Smooth muscle cell (in vitro differentiated cells): ENCODE results near the gene SGMS2. TPM values are rescaled to one million over a fixed set of nuclear protein-coding genes. Genes with fewer than 3 reads are reported as not detected.

Experiments
- DNase-seq: peaks from one replicate; lab custom pipeline; 2025; ENCODE audit not compliant: unreplicated experiment; lab: John Stamatoyannopoulos, UW
- H2AFZ ChIP-seq: fragments of 200-600 bp; sonication (generic); 2 replicates; pipeline ENCODE4 v1.6.0; 2016; ENCODE audit warnings: antibody characterized with exemption, low read depth, mild to moderate bottlenecking
- H3F3A ChIP-seq: fragments of 200-600 bp; sonication (generic); 2 replicates; pipeline ENCODE4 v1.6.0; 2017; ENCODE audit warnings: antibody characterized with exemption, low read depth
- H3K27ac ChIP-seq: fragments of 200-600 bp; sonication (generic); 2 replicates; pipeline ENCODE4 v1.5.1; 2016; ENCODE audit warnings: low read depth, mild to moderate bottlenecking
- H3K27me3 ChIP-seq: fragments of 200-600 bp; sonication (generic); 2 replicates; pipeline ENCODE4 v1.6.1; 2016; ENCODE audit warnings: low read depth, mild to moderate bottlenecking
- H3K36me3 ChIP-seq: fragments of 200-600 bp; sonication (generic); 2 replicates; pipeline ENCODE4 v1.5.1; 2016; ENCODE audit warnings: low read depth
- H3K4me1 ChIP-seq: fragments of 200-600 bp; sonication (generic); 2 replicates; pipeline ENCODE4 v1.5.1; 2016; ENCODE audit warnings: low read depth
- H3K4me2 ChIP-seq: fragments of 200-600 bp; sonication (generic); 2 replicates; pipeline ENCODE4 v1.6.0; 2016; ENCODE audit warnings: mild to moderate bottlenecking
- H3K4me3 ChIP-seq: fragments of 200-600 bp; sonication (generic); 2 replicates; pipeline ENCODE4 v1.5.1; 2016; ENCODE audit warnings: mild to moderate bottlenecking
- H3K79me2 ChIP-seq: fragments of 200-600 bp; sonication (generic); 2 replicates; pipeline ENCODE4 v1.6.0; 2016; ENCODE audit warnings: low read depth, mild to moderate bottlenecking
- H3K9ac ChIP-seq: fragments of 200-600 bp; sonication (generic); 2 replicates; pipeline ENCODE4 v1.6.0; 2016; ENCODE audit warnings: low read depth
- H3K9me3 ChIP-seq: fragments of 200-600 bp; sonication (generic); replicated peaks from 2 replicates; pipeline ENCODE4 v1.5.1; 2016; ENCODE audit warnings: low read depth
- H4K20me1 ChIP-seq: fragments of 200-600 bp; sonication (generic); 2 replicates; pipeline ENCODE4 v1.6.0; 2016; ENCODE audit warnings: low read depth
- CTCF ChIP-seq: fragments of 200-600 bp; sonication (generic); IDR thresholded peaks from 2 replicates; pipeline ENCODE4 v1.5.1; 2017; ENCODE audit warnings: borderline replicate concordance, mild to moderate bottlenecking, antibody characterized with exemption; ENCODE audit not compliant: insufficient read depth, poor library complexity, severe bottlenecking
- WGBS: methylation state at CpG from one replicate; pipeline ENCODE4 v1.1.7; 2016; ENCODE audit warnings: low lambda C conversion rate; 5-methylcytosine and 5-hydroxymethylcytosine counted together
- polyA plus RNA-seq: library from polyadenylated mRNA; unstranded; fragments of >200 nt; fragmentation: Nextera tagmentation; extraction: Ambion mirVana; gene quantifications from 2 replicates; pipeline ENCODE4 v1.2.1, GENCODE V29; 2016
- total RNA-seq: library from RNA; depleted of rRNA; stranded (reverse); fragments of >200 nt; gene quantifications from 2 replicates; pipeline ENCODE4 v1.2.3, GENCODE V29; 2014

The SGMS2 gene
- total and polyA plus RNA-seq, 2 experiments from 2014 or later: 16.2 to 55.5 TPM

DNA sequence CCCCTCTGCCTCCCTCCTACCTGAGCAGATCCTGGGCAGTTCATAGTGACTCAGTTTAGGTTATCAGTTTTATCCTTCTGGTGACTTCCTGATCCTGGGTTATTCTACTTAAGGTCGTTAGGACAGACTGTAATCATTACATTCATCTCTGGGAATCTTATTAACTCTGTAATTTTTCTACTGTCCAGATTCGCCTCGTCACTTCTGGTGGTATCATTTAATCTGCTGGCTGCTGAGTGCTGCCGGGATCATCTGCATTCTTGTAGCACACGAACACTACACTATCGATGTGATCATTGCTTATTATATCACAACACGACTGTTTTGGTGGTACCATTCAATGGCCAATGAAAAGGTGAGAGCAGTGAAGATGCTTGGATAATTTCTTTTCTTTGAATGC is 83.6 kb downstream of the SGMS2 start:
- no peaks in the 10 kb centered on the region for H3K36me3 ChIP-seq
- H3K27ac ChIP-seq: no peak overlapping the region
- TF ChIP-seq CTCF: no peak

GRCh38 chr4:107913283-107913899 is 88.7 kb downstream of the SGMS2 start:
- H3K79me2 ChIP-seq: no peaks in the 10 kb centered on the region
- no peak overlapping the region for H3K27ac ChIP-seq
- H3F3A ChIP-seq: no peaks in the 10 kb centered on the region
- no peak overlapping the region for H3K4me2 ChIP-seq
- H4K20me1 ChIP-seq: no peaks in the 10 kb centered on the region
- DNase-seq: no peak
- no peak overlapping the region for H2AFZ ChIP-seq
- no peaks in the 10 kb centered on the region for H3K9me3 ChIP-seq
- H3K36me3 ChIP-seq: no peaks in the 10 kb centered on the region
- TF ChIP-seq CTCF: peak; percentile 77
- no peak overlapping the region for H3K9ac ChIP-seq
- H3K4me3 ChIP-seq: no peak overlapping the region
- H3K4me1 ChIP-seq: peaks cover 5% of the 10 kb centered on the region
- no peaks in the 10 kb centered on the region for H3K27me3 ChIP-seq
- 29% methylated on average over 2 of the region's 2 CpGs for WGBS

More for the DNA sequence above, 83.6 kb downstream of the SGMS2 start:
- Histone ChIP-seq H3F3A (no peaks in the 10 kb centered on the region), H2AFZ (no peak overlapping the region), H3K4me1 (peaks cover 5% of the 10 kb centered on the region), H3K79me2 (no peaks in the 10 kb centered on the region), H3K9ac (no peak overlapping the region), H3K4me2 (no peak overlapping the region), H3K9me3 (no peaks in the 10 kb centered on the region), H3K27me3 (no peaks in the 10 kb centered on the region), H4K20me1 (no peaks in the 10 kb centered on the region), H3K4me3 (no peak overlapping the region)
- WGBS: 93% methylated on average over 7 of the region's 7 CpGs
- no peak for DNase-seq

DNA sequence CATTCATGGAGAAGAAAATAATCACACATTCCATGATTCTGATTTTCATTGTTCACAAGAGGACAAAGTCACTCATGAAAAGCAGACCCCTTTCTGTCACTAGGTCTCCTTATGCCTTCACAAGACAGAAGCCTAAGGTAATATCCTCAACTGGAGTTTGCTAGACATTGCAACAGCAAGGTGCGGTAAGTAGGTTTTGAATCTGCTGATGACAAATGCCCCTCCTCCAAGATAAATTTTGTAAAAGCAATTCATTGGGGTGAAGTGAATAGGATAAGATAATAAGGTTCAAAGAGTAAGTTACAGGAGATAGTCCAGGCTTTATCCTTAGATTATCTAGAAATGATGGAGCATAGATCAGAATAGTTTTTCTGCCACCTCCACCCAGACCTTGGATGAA is 90.5 kb downstream of the SGMS2 start:
- peaks cover 5% of the 10 kb centered on the region for H3K4me1 ChIP-seq
- no peaks in the 10 kb centered on the region for H3F3A ChIP-seq
- no peaks in the 10 kb centered on the region for H3K79me2 ChIP-seq
- no peak overlapping the region for H3K27ac ChIP-seq
- DNase-seq: no peak
- WGBS: 97% methylated on average over 1 of the region's 1 CpG
- H3K4me2 ChIP-seq: no peak overlapping the region
- no peak overlapping the region for H3K4me3 ChIP-seq
- H3K27me3 ChIP-seq: no peaks in the 10 kb centered on the region
- no peak for TF ChIP-seq CTCF
- no peak overlapping the region for H2AFZ ChIP-seq
- H3K9me3 ChIP-seq: no peaks in the 10 kb centered on the region
- no peak overlapping the region for H3K9ac ChIP-seq
- no peaks in the 10 kb centered on the region for H3K36me3 ChIP-seq
- no peaks in the 10 kb centered on the region for H4K20me1 ChIP-seq

- Histone ChIP-seq H3K79me2 (no peaks in the 10 kb centered on the region), H3K4me3 (no peak overlapping the region), H3K36me3 (no peaks in the 10 kb centered on the region), H3K27me3 (no peaks in the 10 kb centered on the region), H3K27ac (no peak overlapping the region), H3K9me3 (no peaks in the 10 kb centered on the region), H3K4me1 (peaks cover 5% of the 10 kb centered on the region), H3F3A (no peaks in the 10 kb centered on the region), H3K9ac (no peak overlapping the region), H2AFZ (no peak overlapping the region), H4K20me1 (no peaks in the 10 kb centered on the region), H3K4me2 (no peak overlapping the region)
- DNase-seq: no peak
- TF ChIP-seq CTCF: no peak
These were observed 91.9 kb downstream of the SGMS2 start for GRCh38 chr4:107916623-107917022.
